Karpas-422 (cell line): ENCODE results near the gene THSD7B. TPM values are rescaled to one million over a fixed set of nuclear protein-coding genes. Genes with fewer than 3 reads are reported as not detected.

Experiments used
- DNase-seq: peaks from one replicate; pipeline ENCODE4 v3.0.0-alpha.2; 2015
- H2AFZ ChIP-seq: fragments of 200-600 bp; sonication (generic); 2 replicates; pipeline ENCODE4 v1.6.1; 2014; ENCODE audit warnings: antibody characterized with exemption, low read length, mixed read lengths
- H3K27ac ChIP-seq: fragments of 200-600 bp; sonication (generic); 2 replicates; pipeline ENCODE4 v1.5.1; 2014; ENCODE audit warnings: mild to moderate bottlenecking, low read length, moderate library complexity
- H3K27me3 ChIP-seq: fragments of 200-600 bp; sonication (generic); 2 replicates; pipeline ENCODE4 v1.6.1; 2014; ENCODE audit warnings: low read length, mixed read lengths
- H3K36me3 ChIP-seq: fragments of 200-600 bp; sonication (generic); 2 replicates; pipeline ENCODE4 v1.6.1; 2014; ENCODE audit warnings: low read length, mixed read lengths; ENCODE audit not compliant: insufficient read depth
- H3K4me1 ChIP-seq: fragments of 200-600 bp; sonication (generic); 2 replicates; pipeline ENCODE4 v1.6.1; 2014; ENCODE audit warnings: mild to moderate bottlenecking, low read length, mixed read lengths
- H3K4me2 ChIP-seq: fragments of 200-600 bp; sonication (generic); 2 replicates; pipeline ENCODE4 v1.6.1; 2014; ENCODE audit warnings: low read length, low read depth, mild to moderate bottlenecking; ENCODE audit not compliant: poor library complexity, severe bottlenecking
- H3K4me3 ChIP-seq: fragments of 200-600 bp; sonication (generic); 2 replicates; pipeline ENCODE4 v1.5.1; 2014; ENCODE audit warnings: mild to moderate bottlenecking, antibody characterized with exemption, low read length, mixed read lengths
- H3K79me2 ChIP-seq: fragments of 200-600 bp; sonication (generic); 2 replicates; pipeline ENCODE4 v1.6.1; 2014; ENCODE audit warnings: mild to moderate bottlenecking, low read length, mixed read lengths
- H3K9ac ChIP-seq: fragments of 200-600 bp; sonication (generic); 2 replicates; pipeline ENCODE4 v1.6.0; 2014; ENCODE audit warnings: low read length
- H3K9me2 ChIP-seq: fragments of 200-600 bp; sonication (generic), shearing (Covaris generic); replicated peaks from 2 replicates; pipeline ENCODE4 v1.6.0; 2014; ENCODE audit warnings: mild to moderate bottlenecking, low read length, moderate library complexity; ENCODE audit not compliant: insufficient read depth
- H3K9me3 ChIP-seq: fragments of 300-700, 200-600 bp; sonication (generic); 2 replicates; pipeline ENCODE4 v1.6.1; 2014; ENCODE audit warnings: low read length, mixed read lengths
- H4K20me1 ChIP-seq: fragments of 200-600 bp; sonication (generic); 2 replicates; pipeline ENCODE4 v1.6.1; 2014; ENCODE audit warnings: mild to moderate bottlenecking, antibody characterized with exemption, low read length, low read depth; ENCODE audit not compliant: insufficient read depth
- total RNA-seq: library from RNA; depleted of rRNA; stranded (reverse); fragments of >200 nt; shearing (Covaris generic); gene quantifications from 2 replicates; pipeline ENCODE4 v1.2.3, GENCODE V29; 2014; ENCODE audit warnings: low replicate concordance

THSD7B gene
- total RNA-seq, 1 experiment from 2014 or later = not detected

DNA sequence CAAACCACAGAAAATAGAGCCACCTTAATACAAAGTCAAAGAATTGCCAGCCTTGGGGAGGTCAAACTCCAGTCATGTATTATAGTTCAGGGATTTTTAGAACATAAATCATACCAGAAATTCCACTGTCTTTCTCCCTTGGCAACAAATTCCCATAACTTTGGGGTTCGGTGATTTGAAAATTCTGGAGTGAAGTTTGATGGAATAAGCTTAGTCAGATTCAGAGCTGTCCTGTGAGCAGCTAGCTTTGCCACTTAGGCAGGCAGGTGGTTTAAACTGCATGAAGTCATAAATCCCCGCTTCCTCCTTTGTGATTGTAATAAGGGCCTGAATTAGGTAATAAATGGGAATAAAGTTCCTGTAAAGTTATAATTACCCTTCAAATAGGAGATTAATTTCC, 741.9 kb downstream of the THSD7B start:
- no peaks in the 10 kb centered on the region for H3K9me3 ChIP-seq
- H4K20me1 ChIP-seq = no peaks in the 10 kb centered on the region
- H3K9ac ChIP-seq = no peak overlapping the region
- no peak overlapping the region for H3K27ac ChIP-seq
- H3K27me3 ChIP-seq = no peaks in the 10 kb centered on the region
- no peaks in the 10 kb centered on the region for H3K4me1 ChIP-seq
- H3K4me3 ChIP-seq = no peak overlapping the region
- H3K9me2 ChIP-seq = no peaks in the 10 kb centered on the region
- no peaks in the 10 kb centered on the region for H3K36me3 ChIP-seq
- no peaks in the 10 kb centered on the region for H3K79me2 ChIP-seq
- H2AFZ ChIP-seq = no peak overlapping the region
- no peak overlapping the region for H3K4me2 ChIP-seq
- DNase-seq = no peak

DNA sequence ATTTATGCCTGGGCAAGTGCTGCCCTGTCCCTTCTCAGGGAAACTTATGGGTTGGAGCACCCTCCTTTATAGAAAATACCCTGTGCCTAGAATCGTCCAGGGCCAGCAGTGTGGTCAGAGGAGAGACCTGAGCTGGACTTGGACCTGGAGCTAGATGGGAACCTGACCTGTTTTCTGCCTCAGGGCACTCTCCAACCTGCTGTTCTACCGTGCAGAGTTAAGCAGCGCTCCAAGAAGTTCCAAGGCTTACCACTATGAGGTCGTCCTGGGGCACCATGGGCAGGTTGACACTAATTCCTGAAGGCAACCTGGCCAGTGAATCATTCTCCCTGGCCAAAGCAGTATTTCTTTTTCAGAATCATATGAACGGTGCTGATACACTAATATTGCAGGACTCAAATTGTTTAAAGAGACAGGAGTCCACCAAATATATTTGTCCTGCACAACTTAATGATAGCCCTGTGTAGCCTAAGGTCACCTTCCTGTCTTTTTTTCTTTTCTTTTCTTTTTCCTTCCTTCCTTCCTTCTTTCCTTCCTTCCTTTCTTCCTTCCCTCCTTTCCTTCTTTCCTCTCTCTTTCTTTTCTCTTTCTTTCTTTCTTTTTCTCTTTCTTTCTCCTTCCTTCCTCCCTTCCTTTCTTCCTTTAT, 743.5 kb downstream of the THSD7B start:
- no peak for DNase-seq
- Histone ChIP-seq H3K9me3 (no peaks in the 10 kb centered on the region), H3K9me2 (no peaks in the 10 kb centered on the region), H3K27ac (no peak overlapping the region), H4K20me1 (no peaks in the 10 kb centered on the region), H3K4me3 (no peak overlapping the region), H2AFZ (no peak overlapping the region), H3K27me3 (no peaks in the 10 kb centered on the region), H3K9ac (no peak overlapping the region), H3K36me3 (no peaks in the 10 kb centered on the region), H3K4me2 (no peak overlapping the region), H3K4me1 (no peaks in the 10 kb centered on the region), H3K79me2 (no peaks in the 10 kb centered on the region)

DNA sequence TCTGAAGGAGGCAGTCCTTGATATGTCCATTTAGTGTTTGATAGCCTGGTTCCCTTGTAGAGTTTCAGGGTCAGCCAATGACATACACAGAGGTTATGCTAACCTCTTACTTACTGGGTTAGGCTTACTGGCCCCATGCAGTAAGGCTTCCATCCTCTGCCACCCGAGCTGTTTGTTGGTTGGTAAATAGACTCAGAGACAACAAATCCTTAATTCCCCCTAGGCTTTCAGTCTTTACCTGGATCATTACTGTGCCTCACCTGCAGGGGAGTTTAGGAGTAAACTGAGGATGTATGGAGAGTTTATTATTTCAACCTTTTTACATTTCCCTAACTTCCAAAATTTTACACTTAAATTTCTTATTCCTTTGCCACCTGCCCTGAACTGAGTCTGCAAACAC, 746.2 kb downstream of the THSD7B start:
- Histone ChIP-seq H3K9ac (no peak overlapping the region), H2AFZ (no peak overlapping the region), H3K27ac (no peak overlapping the region), H3K4me1 (no peaks in the 10 kb centered on the region), H3K4me2 (no peak overlapping the region), H3K36me3 (no peaks in the 10 kb centered on the region), H3K79me2 (no peaks in the 10 kb centered on the region), H3K9me3 (no peaks in the 10 kb centered on the region), H3K27me3 (no peaks in the 10 kb centered on the region), H3K9me2 (no peaks in the 10 kb centered on the region), H4K20me1 (no peaks in the 10 kb centered on the region), H3K4me3 (no peak overlapping the region)
- no peak for DNase-seq

DNA sequence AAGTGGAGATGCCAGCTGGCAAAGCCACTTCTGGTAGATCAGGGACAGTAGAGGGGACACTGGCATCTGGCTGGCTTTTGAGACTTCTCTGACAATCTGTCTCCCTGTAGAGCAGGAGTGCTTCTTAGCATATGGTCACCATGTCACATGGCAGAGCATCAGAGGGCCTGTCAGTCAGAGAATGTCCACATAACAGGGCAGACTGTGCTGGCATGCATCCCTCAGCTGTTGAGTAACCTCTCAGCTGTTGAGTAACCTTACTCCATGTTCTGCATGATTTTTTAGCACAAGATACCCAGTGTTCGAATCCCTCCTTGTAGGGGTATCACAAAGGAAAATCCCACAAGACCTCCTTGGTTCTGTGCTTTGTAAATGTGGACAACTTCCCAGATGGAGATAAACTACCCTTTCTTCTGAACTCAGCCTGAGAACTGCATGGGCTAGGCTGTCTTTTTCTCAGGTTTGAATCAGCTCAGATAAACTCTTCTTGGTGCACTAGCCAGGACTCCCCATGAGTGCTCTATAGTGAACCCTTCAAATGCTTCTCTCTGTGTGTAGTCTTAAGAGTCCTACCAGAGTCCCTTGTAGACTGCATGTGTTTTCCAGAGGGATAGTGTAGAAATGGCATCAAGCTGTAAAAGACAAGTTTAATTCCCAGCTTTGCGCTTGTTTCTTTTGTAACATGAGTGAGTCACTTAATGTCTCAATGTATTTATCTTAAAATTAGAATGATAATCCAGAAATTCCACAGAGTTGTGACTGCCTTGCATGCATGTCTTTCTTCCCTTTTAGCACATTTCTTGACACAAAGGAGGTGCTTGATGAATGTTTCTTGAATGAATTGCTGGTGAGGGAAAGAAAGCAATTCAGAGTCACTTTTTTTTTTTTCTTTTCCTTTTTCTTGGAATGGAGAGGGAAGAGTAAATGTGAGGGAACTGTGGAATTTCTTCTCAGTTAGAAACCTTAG, 756.6 kb downstream of the THSD7B start:
- Histone ChIP-seq H3K9me2 (no peaks in the 10 kb centered on the region), H3K9ac (no peak overlapping the region), H3K79me2 (no peaks in the 10 kb centered on the region), H3K27me3 (no peaks in the 10 kb centered on the region), H3K27ac (no peak overlapping the region), H3K4me2 (no peak overlapping the region), H3K4me3 (no peak overlapping the region), H3K9me3 (no peaks in the 10 kb centered on the region), H3K4me1 (no peaks in the 10 kb centered on the region), H4K20me1 (no peaks in the 10 kb centered on the region), H2AFZ (no peak overlapping the region), H3K36me3 (no peaks in the 10 kb centered on the region)
- DNase-seq = no peak

DNA sequence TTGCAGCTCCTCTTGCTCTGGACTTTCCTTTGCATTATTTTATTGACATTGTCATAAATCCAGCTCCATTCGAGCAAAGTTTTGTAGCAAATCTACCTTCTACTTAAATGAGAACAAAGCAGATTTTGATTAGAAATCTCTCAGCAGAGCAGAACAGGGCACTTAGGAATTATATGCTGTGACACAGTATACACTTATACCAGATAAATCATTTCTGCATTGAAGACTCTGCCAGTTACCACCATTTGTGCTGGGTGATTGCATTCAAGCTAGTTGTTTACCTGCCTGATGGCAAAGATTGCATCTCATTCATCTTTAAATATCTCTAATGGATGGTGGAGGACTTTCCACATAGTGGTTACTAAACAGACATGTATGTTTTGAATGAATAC, 757.3 kb downstream of the THSD7B start:
- DNase-seq = no peak
- no peaks in the 10 kb centered on the region for H3K9me3 ChIP-seq
- H3K4me2 ChIP-seq = no peak overlapping the region
- H3K79me2 ChIP-seq = no peaks in the 10 kb centered on the region
- no peaks in the 10 kb centered on the region for H3K36me3 ChIP-seq
- H3K27ac ChIP-seq = no peak overlapping the region
- no peaks in the 10 kb centered on the region for H4K20me1 ChIP-seq
- H3K9me2 ChIP-seq = no peaks in the 10 kb centered on the region
- H3K4me1 ChIP-seq = no peaks in the 10 kb centered on the region
- no peak overlapping the region for H3K9ac ChIP-seq
- no peak overlapping the region for H2AFZ ChIP-seq
- no peak overlapping the region for H3K4me3 ChIP-seq
- H3K27me3 ChIP-seq = no peaks in the 10 kb centered on the region

DNA sequence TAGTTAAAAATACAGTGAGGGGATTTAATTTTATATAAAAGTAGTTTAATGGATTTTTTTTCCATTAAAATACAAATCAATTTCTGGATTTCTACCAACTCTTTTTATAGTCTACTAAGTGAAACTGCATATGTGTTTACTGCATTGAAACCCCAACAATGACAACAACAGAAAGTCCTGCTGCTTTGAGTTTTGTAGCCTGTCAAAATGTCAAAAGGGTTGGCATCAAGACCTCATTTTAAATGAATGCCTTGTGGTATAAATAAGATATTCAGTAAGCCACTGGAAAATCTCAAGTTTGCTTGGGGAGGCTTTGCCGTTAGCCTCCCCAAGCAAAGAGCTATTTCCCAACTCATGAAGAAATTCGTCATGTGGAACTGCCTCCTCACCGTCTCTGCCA, 758.6 kb downstream of the THSD7B start:
- Histone ChIP-seq H3K9ac (no peak overlapping the region), H3K9me3 (no peaks in the 10 kb centered on the region), H3K4me1 (no peaks in the 10 kb centered on the region), H3K27me3 (no peaks in the 10 kb centered on the region), H2AFZ (no peak overlapping the region), H3K27ac (no peak overlapping the region), H3K9me2 (no peaks in the 10 kb centered on the region), H3K79me2 (no peaks in the 10 kb centered on the region), H3K4me2 (no peak overlapping the region), H3K36me3 (no peaks in the 10 kb centered on the region), H4K20me1 (no peaks in the 10 kb centered on the region), H3K4me3 (no peak overlapping the region)
- DNase-seq = no peak

DNA sequence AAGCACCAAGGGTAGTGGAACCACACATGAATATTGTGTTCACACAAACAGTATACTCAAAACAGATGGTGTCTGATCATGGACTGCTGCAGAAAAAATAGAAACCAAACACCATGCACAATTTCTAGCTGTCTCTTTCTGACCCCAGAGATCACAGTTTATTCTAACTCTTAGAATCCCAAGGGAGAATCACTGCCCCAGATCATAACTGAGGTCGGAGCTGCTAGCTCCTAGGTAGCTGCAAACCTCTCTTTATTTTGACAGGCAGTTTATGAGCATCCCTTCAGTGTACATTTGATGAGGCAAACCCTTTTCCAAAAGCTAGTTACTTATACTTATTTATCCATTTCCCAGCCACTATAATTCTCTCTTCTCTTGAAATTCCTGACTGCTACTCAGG, 759.8 kb downstream of the THSD7B start:
- no peak for DNase-seq
- Histone ChIP-seq H4K20me1 (no peaks in the 10 kb centered on the region), H3K4me2 (no peak overlapping the region), H3K27me3 (no peaks in the 10 kb centered on the region), H3K9ac (no peak overlapping the region), H2AFZ (no peak overlapping the region), H3K9me2 (no peaks in the 10 kb centered on the region), H3K4me1 (no peaks in the 10 kb centered on the region), H3K79me2 (no peaks in the 10 kb centered on the region), H3K36me3 (no peaks in the 10 kb centered on the region), H3K4me3 (no peak overlapping the region), H3K9me3 (no peaks in the 10 kb centered on the region), H3K27ac (no peak overlapping the region)

DNA sequence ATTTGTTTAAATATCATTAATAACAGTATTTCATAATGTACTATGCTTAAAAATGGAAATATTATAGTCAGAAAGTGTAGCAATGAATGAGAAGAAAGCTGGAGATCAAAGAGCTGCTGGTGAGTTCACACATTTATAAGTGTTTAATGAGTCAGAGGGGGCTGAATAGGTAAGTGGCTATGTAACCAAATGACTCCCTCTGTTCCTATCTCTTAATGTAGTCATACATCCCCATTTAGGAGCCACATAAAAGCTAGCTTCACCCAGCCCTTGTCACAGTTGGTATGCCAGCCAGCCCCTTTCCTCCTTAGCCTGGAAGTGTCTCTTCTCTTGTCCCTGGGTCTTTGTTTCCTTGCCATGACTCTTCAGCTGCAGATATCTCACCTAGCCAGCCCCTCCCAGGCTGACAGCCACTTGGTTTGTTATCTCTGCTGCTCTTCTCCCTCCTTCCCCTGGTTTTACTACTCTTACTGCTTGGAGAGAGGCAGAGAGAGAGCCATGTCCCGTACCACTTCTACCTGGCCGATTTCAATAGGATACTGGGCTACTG, 760.4 kb downstream of the THSD7B start:
- Histone ChIP-seq H3K4me3 (no peak overlapping the region), H3K4me1 (no peaks in the 10 kb centered on the region), H3K4me2 (no peak overlapping the region), H3K27me3 (no peaks in the 10 kb centered on the region), H3K27ac (no peak overlapping the region), H3K79me2 (no peaks in the 10 kb centered on the region), H3K9me3 (no peaks in the 10 kb centered on the region), H3K36me3 (no peaks in the 10 kb centered on the region), H2AFZ (no peak overlapping the region), H4K20me1 (no peaks in the 10 kb centered on the region), H3K9ac (no peak overlapping the region), H3K9me2 (no peaks in the 10 kb centered on the region)
- DNase-seq = no peak
